ENCODE measurements around the gene TOB2.
"Not testable (repeated sequence)": the region's sequence is repeated elsewhere in the genome, so short reads cannot be mapped to it uniquely, and the experiment has no call there.

TOB2 gene

DNA sequence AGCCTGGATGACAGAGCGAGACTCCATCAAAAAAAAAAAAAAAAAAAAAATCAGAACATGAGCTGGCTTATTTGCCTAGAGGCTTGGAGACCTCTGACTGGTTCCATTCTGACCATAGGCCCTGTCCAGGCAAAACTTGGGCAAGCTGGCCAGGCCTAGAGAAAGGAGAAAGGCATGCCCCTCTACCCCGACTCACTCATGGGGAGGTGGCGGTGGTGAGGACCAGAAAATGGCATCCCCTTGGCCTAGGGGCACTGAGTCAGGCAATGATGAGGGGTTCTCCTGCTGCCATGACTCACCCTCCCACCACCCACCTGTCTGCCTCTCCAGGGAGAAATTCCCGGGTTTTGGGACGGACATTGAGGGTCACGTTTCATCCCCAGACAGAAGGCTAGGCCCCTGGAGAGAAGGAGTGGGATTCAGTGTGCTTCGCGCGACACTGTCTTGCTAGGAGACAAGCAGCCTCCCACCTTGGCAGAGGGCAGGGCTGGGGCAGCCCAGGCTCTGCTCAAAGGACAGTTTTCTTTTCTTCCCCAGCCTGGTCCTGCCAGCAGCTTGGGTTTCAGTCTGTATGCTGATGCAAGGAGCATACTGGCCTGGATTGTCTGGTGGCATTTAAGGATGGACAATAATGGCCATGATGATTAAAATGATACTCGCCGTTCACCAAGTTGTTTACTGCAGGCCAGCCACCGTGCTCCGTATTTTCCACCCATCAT is 17.2 kb downstream of the TOB2 start:
- no peak for DNase-seq (ENCODE audit: low spot score)

GRCh38 chr22:41425660-41426365 is 20.8 kb downstream of the TOB2 start:
- DNase-seq (ENCODE audit: low spot score), result no peak

GRCh38 chr22:41418717-41419116 is 27.9 kb downstream of the TOB2 start:
- DNase-seq (ENCODE audit: low spot score), result no peak

DNA sequence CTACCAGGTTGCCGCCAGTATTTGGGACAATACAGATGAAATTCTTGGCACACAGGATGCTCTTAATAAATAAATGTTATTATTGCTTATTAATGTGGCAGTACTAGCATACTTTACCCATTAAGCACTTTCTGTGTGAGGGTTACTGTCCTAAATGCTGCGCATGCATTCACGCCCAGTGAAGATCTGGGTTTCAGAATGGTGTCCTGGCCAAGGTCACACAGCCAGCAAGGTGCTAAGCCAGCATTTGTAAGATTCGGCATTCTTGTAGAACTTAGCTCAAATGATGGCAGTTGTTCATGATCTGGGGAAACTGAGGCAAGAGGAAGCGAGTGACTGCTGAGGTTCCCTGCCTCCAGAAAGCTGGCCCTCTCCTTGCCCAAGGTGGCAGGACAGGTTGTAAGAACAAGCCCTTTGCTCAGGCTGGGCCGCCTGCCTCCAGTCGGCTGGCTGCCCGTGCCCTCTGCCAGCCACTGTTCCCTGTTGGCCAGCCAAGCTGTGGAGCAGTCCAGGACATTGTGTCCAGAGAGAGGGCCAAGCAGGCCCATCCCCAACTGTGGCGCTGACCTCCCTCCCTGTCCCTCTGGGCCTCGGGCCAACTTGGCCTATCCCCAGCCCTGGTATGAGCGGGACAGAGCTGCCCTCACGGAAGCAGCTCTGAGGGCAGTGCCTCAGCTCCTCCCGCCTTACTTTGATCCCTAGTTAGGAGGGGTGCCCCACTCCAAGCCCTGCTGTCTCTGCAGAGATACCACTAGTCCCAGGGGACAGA is 28.8 kb downstream of the TOB2 start:
- DNase-seq (ENCODE audit: low spot score), result peak; percentile 46

DNA sequence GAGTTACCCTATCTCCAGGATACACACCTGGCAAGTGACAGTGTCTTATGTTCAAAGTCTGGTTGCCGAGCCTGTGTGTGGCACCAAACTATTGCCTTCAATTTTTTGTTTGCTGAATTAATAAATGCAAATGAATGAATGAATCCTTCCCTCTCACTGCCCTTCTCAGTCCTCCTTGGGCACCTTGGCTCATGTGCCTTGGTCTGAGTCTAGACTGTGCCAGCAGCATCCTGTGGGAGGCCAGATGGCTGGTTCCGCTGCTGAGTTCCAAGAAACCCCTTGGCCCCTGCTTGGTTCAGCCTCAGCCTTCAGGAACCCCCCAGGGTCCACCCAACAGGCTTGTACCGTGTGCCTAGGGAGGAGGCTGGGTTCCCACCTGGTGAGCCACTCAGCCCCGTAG is 31.0 kb downstream of the TOB2 start:
- no peak for DNase-seq (ENCODE audit: low spot score)

- DNase-seq (ENCODE audit: low spot score), result no peak
Observed at GRCh38 chr22:41411021-41411851, 35.4 kb downstream of the TOB2 start.

GRCh38 chr22:41410311-41410751 is 36.3 kb downstream of the TOB2 start:
- DNase-seq (ENCODE audit: low spot score), result no peak

GRCh38 chr22:41408665-41409064 is 37.9 kb downstream of the TOB2 start:
- no peak for DNase-seq (ENCODE audit: low spot score)

DNA sequence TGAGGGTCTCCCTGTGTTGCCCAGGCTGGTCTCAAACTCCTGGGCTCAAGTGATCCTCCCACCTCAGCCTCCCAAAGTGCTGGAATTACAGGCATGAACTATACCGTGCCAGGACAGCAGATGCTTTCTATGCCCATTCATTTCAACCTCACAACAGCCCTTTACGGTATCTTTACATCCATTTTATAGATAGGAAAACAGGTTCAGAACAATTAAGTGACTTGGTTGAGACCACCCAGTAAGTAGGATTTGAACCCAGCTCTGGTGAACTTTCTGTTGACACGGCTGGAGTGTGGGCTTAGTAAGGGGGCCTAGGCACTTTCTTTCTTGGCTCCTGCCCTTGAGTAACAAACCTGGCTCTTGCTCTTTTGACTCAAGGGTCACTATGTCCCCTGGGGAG is 39.2 kb downstream of the TOB2 start:
- DNase-seq (ENCODE audit: low spot score), result no peak

DNA sequence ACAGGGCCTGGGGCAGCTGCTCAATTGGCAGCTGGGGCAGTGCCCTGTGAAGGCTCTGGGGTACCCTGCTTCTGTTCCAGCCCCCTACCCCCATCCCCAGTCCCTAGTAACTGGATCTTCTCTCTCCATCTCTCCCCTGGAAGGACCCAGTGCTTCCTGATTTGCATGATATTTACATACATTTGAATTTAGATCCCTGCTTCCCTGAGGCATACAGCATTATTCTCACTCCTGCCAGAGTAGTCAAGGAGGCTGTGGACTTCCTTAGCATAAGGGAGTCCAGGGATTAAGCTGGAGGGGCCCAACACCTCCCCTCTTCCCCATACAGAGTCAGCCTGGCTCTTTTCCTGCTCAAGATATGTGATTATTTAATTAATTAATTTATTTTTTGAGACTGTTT is 40.2 kb downstream of the TOB2 start:
- no peak for DNase-seq (ENCODE audit: low spot score)

- no peak for DNase-seq (ENCODE audit: low spot score)
Observed at GRCh38 chr22:41405588-41405987, 41.0 kb downstream of the TOB2 start.

GRCh38 chr22:41403532-41404318 is 42.9 kb downstream of the TOB2 start:
- DNase-seq (ENCODE audit: low spot score), result peak; percentile 92

- DNase-seq (ENCODE audit: low spot score), result not testable (repeated sequence)
Observed at GRCh38 chr22:41402851-41403250, 43.8 kb downstream of the TOB2 start.

GRCh38 chr22:41401781-41402648 is 44.6 kb downstream of the TOB2 start:
- peak; percentile 59 for DNase-seq (ENCODE audit: low spot score)

GRCh38 chr22:41398921-41399320 is 47.7 kb downstream of the TOB2 start:
- no peak for DNase-seq (ENCODE audit: low spot score)

DNA sequence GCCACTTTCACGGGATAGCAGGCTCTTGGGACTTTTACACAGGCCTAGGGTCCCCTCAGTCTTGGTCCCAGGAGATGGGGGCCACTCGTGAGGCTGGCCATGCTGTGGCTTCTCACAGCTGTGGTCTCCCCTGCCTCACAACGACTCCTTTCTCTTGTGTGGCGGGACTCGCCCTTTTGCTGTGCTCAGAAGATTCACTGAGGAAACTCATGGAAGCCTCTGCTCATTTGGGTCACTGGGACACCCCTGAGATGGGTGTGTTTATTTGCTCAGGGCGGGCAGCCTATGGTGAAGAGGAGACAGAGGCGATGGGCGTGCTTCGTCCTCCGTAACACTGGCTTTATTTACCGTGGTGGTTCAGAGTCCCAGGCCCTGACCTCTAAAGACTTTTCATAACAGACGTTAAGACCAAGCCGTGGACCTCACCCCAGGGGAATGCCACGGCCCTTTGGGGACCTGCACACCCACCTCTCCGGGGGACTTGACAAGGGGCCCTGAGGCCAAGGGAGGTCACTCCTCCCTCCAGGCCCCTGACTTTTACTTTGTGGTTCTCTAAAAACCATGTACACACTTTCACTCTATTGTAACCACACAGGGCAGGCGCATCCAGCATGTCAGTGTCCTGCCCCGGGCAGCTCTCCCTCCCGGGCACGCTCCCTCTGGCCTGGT is 49.3 kb downstream of the TOB2 start:
- DNase-seq (ENCODE audit: low spot score), result no peak

DNA sequence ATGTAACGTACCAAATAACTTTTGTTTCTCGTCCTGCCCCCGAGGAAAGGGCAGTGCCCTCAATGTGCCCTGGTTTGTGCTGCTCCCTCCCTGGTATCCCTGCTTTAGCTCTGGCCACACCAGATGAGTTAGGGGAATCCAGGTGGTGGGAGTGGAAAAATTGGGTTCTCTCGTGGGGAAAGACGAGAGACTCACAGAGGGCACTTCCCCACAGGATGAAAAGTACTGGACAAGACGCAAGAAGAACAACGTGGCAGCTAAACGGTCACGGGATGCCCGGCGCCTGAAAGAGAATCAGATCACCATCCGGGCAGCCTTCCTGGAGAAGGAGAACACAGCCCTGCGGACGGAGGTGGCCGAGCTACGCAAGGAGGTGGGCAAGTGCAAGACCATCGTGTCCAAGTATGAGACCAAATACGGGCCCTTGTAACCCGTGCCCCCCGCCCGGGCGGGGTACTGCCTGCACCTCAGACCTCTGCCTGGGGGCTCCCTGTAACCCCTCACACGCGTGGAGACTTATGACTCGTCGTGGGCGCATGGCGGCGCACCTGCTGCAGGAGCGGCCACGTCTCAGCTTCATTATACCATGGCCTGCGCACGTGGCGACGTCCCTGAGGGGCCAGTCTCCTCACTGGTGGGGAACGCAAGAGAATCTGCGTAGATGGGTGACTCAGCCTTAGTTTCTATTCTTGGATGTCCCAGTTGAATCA is 50.9 kb downstream of the TOB2 start:
- DNase-seq (ENCODE audit: low spot score), result no peak

DNA sequence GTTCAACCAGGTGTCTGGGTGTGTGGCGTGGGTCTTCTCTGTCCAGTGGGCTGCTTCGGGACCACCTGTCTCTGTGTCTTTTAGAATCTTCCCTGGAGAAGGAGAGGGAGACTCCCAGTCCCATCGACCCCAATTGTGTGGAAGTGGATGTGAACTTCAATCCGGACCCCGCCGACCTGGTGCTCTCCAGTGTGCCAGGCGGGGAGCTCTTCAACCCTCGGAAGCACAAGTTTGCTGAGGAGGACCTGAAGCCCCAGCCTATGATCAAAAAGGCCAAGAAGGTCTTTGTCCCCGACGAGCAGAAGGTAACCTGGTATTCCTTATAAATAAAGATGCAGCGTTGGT is 52.6 kb downstream of the TOB2 start:
- no peak for DNase-seq (ENCODE audit: low spot score)

GRCh38 chr22:41387341-41387740 is 59.3 kb downstream of the TOB2 start:
- no peak for DNase-seq (ENCODE audit: low spot score)
